Ishikawa (cell line): ENCODE data around the gene MRTFA.

Source experiments
- CEBPB ChIP-seq: IDR thresholded peaks from 2 replicates; pipeline ENCODE4 v1.6.1; 2012
- EGR1 ChIP-seq: IDR thresholded peaks from 2 replicates; pipeline ENCODE4 v1.6.1; 2012
- EP300 ChIP-seq: IDR thresholded peaks from 2 replicates; pipeline ENCODE4 v1.6.1; 2012; ENCODE audit warnings: borderline replicate concordance
- TAF1 ChIP-seq: IDR thresholded peaks from 2 replicates; pipeline ENCODE4 v1.6.1; 2012; ENCODE audit warnings: low read depth, mild to moderate bottlenecking
- TEAD4 ChIP-seq: IDR thresholded peaks from 2 replicates; pipeline ENCODE4 v1.6.1; 2012
- YY1 ChIP-seq: IDR thresholded peaks from 2 replicates; pipeline ENCODE4 v1.6.1; 2012; ENCODE audit warnings: low read depth
- ZBTB7A ChIP-seq: IDR thresholded peaks from 2 replicates; pipeline ENCODE4 v1.6.1; 2012; ENCODE audit warnings: low read depth
- TF ChIP-seq, protein P1 (sequence below): IDR thresholded peaks from 2 replicates; pipeline ENCODE4 v1.6.1; 2012
- TF ChIP-seq, protein P2 (sequence below): IDR thresholded peaks from 2 replicates; pipeline ENCODE4 v1.6.1; 2012
- TF ChIP-seq, protein P3 (sequence below): IDR thresholded peaks from 2 replicates; pipeline ENCODE4 v1.6.1; 2012; ENCODE audit warnings: low read depth, mild to moderate bottlenecking

DNA sequence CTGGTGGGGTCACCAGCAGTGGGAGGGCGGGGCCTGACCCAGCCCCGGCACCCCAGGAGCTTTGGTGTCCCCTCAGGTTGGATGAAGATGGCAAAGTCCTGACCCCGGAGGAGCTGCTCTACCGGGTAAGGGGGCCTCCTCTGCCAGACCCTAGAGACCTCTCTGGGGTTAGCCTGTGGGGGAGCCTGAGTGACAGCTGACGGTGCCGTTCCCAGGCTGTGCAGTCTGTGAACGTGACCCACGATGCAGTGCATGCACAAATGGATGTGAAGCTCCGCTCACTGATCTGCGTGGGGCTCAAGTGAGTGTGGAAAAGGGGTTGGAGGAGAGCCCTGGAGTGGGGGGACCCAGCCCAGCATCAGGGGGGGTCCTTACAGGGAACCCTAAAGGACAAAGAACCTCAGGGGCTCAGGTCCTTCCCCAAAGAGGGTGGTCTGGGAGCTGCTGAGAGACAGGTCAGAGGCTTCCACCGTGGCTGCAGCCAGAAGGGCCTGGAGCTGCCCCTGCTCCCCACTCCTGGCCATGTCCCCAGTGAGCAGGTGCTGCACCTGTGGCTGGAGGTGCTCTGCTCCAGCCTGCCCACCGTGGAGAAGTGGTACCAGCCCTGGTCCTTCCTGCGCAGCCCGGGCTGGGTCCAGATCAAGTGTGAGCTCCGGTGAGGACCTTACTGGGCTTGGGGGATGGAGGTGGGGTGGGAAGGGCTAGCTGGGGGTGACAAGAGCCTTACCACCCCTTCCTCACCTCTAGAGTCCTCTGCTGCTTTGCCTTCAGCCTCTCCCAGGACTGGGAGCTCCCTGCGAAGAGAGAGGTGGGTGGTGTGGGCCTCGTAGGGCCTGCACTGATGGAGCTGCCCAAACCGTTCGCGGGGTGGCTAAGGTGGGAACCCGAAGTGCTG is 227.6 kb downstream of the MRTFA start:
- no peak for TF ChIP-seq TEAD4
- TF ChIP-seq TAF1: no peak
- no peak for TF ChIP-seq YY1
- TF ChIP-seq EP300: no peak
- no peak for TF ChIP-seq ZBTB7A
- TF ChIP-seq CEBPB: no peak
- TF ChIP-seq, protein P1, sequence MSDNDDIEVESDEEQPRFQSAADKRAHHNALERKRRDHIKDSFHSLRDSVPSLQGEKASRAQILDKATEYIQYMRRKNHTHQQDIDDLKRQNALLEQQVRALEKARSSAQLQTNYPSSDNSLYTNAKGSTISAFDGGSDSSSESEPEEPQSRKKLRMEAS: no peak
- TF ChIP-seq, protein P2, sequence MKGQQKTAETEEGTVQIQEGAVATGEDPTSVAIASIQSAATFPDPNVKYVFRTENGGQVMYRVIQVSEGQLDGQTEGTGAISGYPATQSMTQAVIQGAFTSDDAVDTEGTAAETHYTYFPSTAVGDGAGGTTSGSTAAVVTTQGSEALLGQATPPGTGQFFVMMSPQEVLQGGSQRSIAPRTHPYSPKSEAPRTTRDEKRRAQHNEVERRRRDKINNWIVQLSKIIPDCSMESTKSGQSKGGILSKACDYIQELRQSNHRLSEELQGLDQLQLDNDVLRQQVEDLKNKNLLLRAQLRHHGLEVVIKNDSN: no peak
- TF ChIP-seq, protein P3, sequence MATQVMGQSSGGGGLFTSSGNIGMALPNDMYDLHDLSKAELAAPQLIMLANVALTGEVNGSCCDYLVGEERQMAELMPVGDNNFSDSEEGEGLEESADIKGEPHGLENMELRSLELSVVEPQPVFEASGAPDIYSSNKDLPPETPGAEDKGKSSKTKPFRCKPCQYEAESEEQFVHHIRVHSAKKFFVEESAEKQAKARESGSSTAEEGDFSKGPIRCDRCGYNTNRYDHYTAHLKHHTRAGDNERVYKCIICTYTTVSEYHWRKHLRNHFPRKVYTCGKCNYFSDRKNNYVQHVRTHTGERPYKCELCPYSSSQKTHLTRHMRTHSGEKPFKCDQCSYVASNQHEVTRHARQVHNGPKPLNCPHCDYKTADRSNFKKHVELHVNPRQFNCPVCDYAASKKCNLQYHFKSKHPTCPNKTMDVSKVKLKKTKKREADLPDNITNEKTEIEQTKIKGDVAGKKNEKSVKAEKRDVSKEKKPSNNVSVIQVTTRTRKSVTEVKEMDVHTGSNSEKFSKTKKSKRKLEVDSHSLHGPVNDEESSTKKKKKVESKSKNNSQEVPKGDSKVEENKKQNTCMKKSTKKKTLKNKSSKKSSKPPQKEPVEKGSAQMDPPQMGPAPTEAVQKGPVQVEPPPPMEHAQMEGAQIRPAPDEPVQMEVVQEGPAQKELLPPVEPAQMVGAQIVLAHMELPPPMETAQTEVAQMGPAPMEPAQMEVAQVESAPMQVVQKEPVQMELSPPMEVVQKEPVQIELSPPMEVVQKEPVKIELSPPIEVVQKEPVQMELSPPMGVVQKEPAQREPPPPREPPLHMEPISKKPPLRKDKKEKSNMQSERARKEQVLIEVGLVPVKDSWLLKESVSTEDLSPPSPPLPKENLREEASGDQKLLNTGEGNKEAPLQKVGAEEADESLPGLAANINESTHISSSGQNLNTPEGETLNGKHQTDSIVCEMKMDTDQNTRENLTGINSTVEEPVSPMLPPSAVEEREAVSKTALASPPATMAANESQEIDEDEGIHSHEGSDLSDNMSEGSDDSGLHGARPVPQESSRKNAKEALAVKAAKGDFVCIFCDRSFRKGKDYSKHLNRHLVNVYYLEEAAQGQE: no peak
- TF ChIP-seq EGR1: no peak
